T-cell (primary cell): ENCODE results near the gene PRR5. TPM values are rescaled to one million over a fixed set of nuclear protein-coding genes. Genes with fewer than 3 reads are reported as not detected.

Experiments
- ATAC-seq, 4 experiments: fragments of 200-7000 bp in 3 of 4; fragments of 150-1000 bp in 1 of 4; cut with Tn5 transposase; replicated peaks in 1 of 4; 1 replicate in 3 of 4; 2 replicates in 1 of 4; pipeline ENCODE4 v1.10.0; 2021; ENCODE audit warnings: moderate library complexity in 3 of 4, mild to moderate bottlenecking in 2 of 4, moderate number of reproducible peaks in 1 of 4
- CTCF ChIA-PET, 2 donors: fragments of 300-600 bp; sonication (Branson Sonifier 250); formaldehyde crosslinking; loops; one replicate each; lab custom pipeline; 2022; ENCODE audit warnings: antibody characterized with exemption in 2 of 2; lab: Charles Lee
- POLR2A ChIA-PET, 2 donors: fragments of 300-600 bp; sonication (Branson Sonifier 250); formaldehyde crosslinking; loops; one replicate each; lab custom pipeline; 2022; ENCODE audit warnings: antibody characterized with exemption in 2 of 2; lab: Charles Lee
- DNase-seq, 35 experiments: peaks; one replicate each; pipeline versions ENCODE4 v3.0.0 to v3.0.0-alpha.2; 2013 to 2023
- H3K27ac ChIP-seq: one replicate; pipeline ENCODE4 v1.5.1; 2013; ENCODE audit warnings: low read length
- H3K27me3 ChIP-seq, 2 experiments: replicated peaks in 1 of 2; 1 replicate in 1 of 2; 2 replicates in 1 of 2; pipeline versions ENCODE4 v1.6.1 to v1.7.0; 2013; ENCODE audit warnings: low read length in 1 of 2, mixed read lengths in 1 of 2; ENCODE audit not compliant: control insufficient read depth in 2 of 2, insufficient read depth in 2 of 2; ENCODE audit errors: extremely low read depth in 1 of 2
- H3K36me3 ChIP-seq, 2 donors: 1 replicate in 1 of 2; 2 replicates in 1 of 2; pipeline versions ENCODE4 v1.6.1 to v1.7.0; 2013; ENCODE audit warnings: low read length in 1 of 2; ENCODE audit not compliant: control insufficient read depth in 2 of 2, insufficient read depth in 1 of 2; ENCODE audit errors: extremely low read depth in 1 of 2
- H3K4me1 ChIP-seq, 2 experiments: 1 replicate in 1 of 2; 2 replicates in 1 of 2; pipeline versions ENCODE4 v1.6.1 to v1.7.0; 2013; ENCODE audit warnings: low read length in 2 of 2, mixed read lengths in 1 of 2; ENCODE audit not compliant: insufficient read depth in 2 of 2, control insufficient read depth in 1 of 2; ENCODE audit errors: extremely low read depth in 1 of 2
- H3K4me3 ChIP-seq, 2 donors: 1 replicate in 1 of 2; 2 replicates in 1 of 2; pipeline versions ENCODE4 v1.5.1 to v1.7.0; 2013; ENCODE audit warnings: mild to moderate bottlenecking in 2 of 2, low read length in 1 of 2, moderate library complexity in 1 of 2; ENCODE audit not compliant: control insufficient read depth in 1 of 2; ENCODE audit errors: extremely low read depth in 1 of 2
- H3K9me3 ChIP-seq: 2 replicates; pipeline ENCODE4 v1.7.0; 2013
- H3K27ac Mint-ChIP-seq, 2 donors: one replicate each; pipeline ENCODE4 v1.8.0; 2020 to 2021; ENCODE audit warnings: mild to moderate bottlenecking in 2 of 2, mixed read lengths in 2 of 2
- H3K27me3 Mint-ChIP-seq, 2 donors: one replicate each; pipeline ENCODE4 v1.8.0; 2021 to 2022; ENCODE audit warnings: mixed read lengths in 2 of 2
- H3K36me3 Mint-ChIP-seq: one replicate; pipeline ENCODE4 v1.8.0; 2021; ENCODE audit warnings: mixed read lengths
- H3K4me1 Mint-ChIP-seq, 3 donors: one replicate each; pipeline ENCODE4 v1.8.0; 2020 to 2022; ENCODE audit warnings: mixed read lengths in 3 of 3, mild to moderate bottlenecking in 1 of 3
- H3K4me3 Mint-ChIP-seq, 3 donors: one replicate each; pipeline ENCODE4 v1.8.0; 2020 to 2022; ENCODE audit warnings: mild to moderate bottlenecking in 3 of 3, mixed read lengths in 3 of 3, moderate library complexity in 3 of 3
- H3K9me3 Mint-ChIP-seq, 3 donors: one replicate each; pipeline ENCODE4 v1.8.0; 2020 to 2022; ENCODE audit warnings: mixed read lengths in 3 of 3
- WGBS: methylation state at CpG from one replicate; pipeline ENCODE4 v1.1.5; 2013; ENCODE audit warnings: missing lambda C conversion rate; ENCODE audit not compliant: insufficient coverage; 5-methylcytosine and 5-hydroxymethylcytosine counted together
- total RNA-seq, 35 experiments: library from RNA in 6 of 35; stranded (reverse) in 6 of 35; fragments of 120-200 nt in 1 of 35; gene quantifications; one replicate each; pipeline versions ENCODE4 v1.2.1 to v1.2.4 and lab custom pipeline; 2013 to 2026

Gene PRR5
- total RNA-seq, 5 donors from 2014 or later (not counting 1 experiment from before 2014, with no cell fraction given) = 37.0 to 64.0 (median 58.7) TPM

DNA sequence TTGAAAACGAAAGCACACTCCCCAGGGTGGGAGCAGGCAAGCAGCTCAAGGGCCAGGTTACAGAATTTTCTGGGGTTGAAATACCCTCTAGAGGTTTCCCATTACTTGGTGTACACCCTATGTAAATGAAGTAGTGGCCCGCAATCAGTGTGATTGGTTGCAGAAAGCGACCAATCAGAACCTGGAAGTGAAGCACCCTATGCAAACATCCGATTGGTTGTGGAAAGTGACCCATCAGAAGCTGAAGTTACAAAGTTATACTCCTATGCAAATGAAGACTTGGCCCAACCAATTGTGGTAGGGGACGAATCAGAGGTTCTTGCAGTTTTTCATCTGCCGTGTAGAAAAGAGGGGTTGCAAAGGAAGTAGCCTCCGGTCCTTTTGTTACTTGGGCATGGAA is 19.2 kb downstream of the PRR5 start:
- no peak overlapping the region for H3K4me3 ChIP-seq
- H3K36me3 Mint-ChIP-seq = peaks cover 11% of the 10 kb centered on the region
- WGBS = 73% methylated on average over 3 of the region's 7 CpGs
- no peak overlapping the region for H3K27ac Mint-ChIP-seq
- H3K4me3 Mint-ChIP-seq = no peak overlapping the region
- no peaks in the 10 kb centered on the region for H3K9me3 Mint-ChIP-seq
- no peak overlapping the region for H3K27ac ChIP-seq
- ChIA-PET POLR2A (no interaction called here), CTCF (no interaction called here)
- DNase-seq = no peak
- H3K4me1 Mint-ChIP-seq = peaks cover 5 to 10% (median 10%) of the 10 kb centered on the region in 3 donors
- peaks cover 3 to 51% of the 10 kb centered on the region in 2 donors for H3K36me3 ChIP-seq
- H3K27me3 Mint-ChIP-seq = no peaks in the 10 kb centered on the region
- H3K4me1 ChIP-seq = peaks cover 0 to 20% of the 10 kb centered on the region in 2 experiments
- no peaks in the 10 kb centered on the region for H3K9me3 ChIP-seq
- H3K27me3 ChIP-seq = no peaks in the 10 kb centered on the region
- ATAC-seq = no peak

DNA sequence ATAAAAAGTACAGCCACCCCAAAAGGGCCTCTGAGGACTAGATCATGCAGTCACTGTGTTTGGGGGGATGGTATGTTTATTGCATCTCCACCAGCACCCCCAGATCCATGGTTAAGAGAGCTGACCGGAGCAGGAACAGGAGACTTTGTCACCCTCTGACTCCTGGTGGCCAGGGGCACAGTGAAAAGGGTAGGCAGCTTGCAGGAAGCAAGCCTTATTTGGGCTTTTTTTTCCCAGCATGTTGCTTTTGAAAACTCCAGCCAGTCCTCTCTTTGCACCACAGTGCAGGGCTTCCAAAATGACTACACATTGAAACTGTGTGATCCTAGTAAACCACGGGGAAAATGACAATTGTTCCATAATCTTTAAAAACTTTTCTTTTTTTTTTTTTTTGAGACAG is 20.6 kb downstream of the PRR5 start:
- Mint-ChIP-seq H3K36me3 (peaks cover 11% of the 10 kb centered on the region), H3K27ac (no peak overlapping the region), H3K9me3 (no peaks in the 10 kb centered on the region), H3K27me3 (no peaks in the 10 kb centered on the region), H3K4me1 (peaks cover 5 to 10% (median 7%) of the 10 kb centered on the region in 3 donors), H3K4me3 (no peak overlapping the region)
- Histone ChIP-seq H3K27ac (no peak overlapping the region), H3K4me1 (peaks cover 0 to 22% of the 10 kb centered on the region in 2 experiments), H3K9me3 (no peaks in the 10 kb centered on the region), H3K4me3 (no peak overlapping the region), H3K36me3 (peaks cover 0 to 60% of the 10 kb centered on the region in 2 donors), H3K27me3 (no peaks in the 10 kb centered on the region)
- WGBS = 80% methylated on average over 1 of the region's 2 CpGs
- ATAC-seq = no peak
- ChIA-PET CTCF (no interaction called here), POLR2A (interaction anchor here in 1 of 2 donors (0.7 kb wide), 1 partner anchor 1037 kb away, joined by 3 read pairs; no protein-coding TSS in a partner anchor)
- no peak for DNase-seq

DNA sequence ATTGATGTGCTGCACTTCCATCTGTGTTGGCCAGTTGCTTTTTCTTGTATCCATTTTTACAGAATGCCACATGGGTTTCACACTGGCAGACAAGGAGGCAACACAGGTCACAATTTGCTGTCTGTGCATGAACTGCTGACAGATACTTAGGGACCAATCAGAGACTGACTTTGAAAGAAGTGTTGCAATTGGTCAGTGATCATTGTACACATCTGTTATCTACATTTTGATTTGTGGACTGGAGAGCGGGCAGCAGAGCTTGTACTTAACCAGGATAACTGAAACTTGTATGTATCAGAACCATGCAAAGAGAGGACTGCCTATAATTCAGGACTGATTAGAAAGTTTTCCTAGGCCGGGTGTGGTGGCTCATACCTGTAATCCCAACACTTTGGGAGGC is 21.8 kb downstream of the PRR5 start:
- Histone ChIP-seq H3K4me3 (no peak overlapping the region), H3K9me3 (no peaks in the 10 kb centered on the region), H3K4me1 (peaks cover 0 to 28% of the 10 kb centered on the region in 2 experiments), H3K36me3 (peaks cover 0 to 65% of the 10 kb centered on the region in 2 donors), H3K27ac (no peak overlapping the region), H3K27me3 (no peaks in the 10 kb centered on the region)
- peaks cover 11% of the 10 kb centered on the region for H3K36me3 Mint-ChIP-seq
- no peak for ATAC-seq
- ChIA-PET POLR2A (no interaction called here), CTCF (no interaction called here)
- H3K27me3 Mint-ChIP-seq = no peaks in the 10 kb centered on the region
- WGBS = 93% methylated on average over 2 of the region's 2 CpGs
- no peak for DNase-seq
- no peak overlapping the region for H3K4me3 Mint-ChIP-seq
- H3K4me1 Mint-ChIP-seq = peaks cover 1 to 6% (median 2%) of the 10 kb centered on the region in 3 donors
- H3K27ac Mint-ChIP-seq = no peak overlapping the region
- no peaks in the 10 kb centered on the region for H3K9me3 Mint-ChIP-seq

DNA sequence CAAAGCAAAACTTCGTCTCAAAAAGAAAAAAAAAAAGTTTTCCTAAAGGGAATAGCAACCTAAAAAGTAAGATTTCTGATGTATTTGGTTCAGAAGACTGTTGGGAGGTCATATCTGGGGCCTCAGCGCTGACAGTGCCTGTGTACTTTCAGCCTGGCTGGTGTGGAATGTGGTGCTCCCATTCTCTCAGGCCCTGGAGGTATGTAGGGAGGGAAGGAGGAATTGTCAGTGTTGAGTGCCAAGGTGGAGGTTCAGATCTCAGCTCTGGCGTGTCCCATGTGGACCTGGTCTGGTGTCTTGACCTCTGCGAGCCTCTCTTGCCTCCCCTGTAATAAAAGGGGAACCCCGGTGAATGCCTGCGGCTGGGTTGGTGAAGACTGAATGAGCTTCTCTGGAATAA is 22.4 kb downstream of the PRR5 start:
- Histone ChIP-seq H3K27ac (no peak overlapping the region), H3K36me3 (peaks cover 0 to 63% of the 10 kb centered on the region in 2 donors), H3K9me3 (no peaks in the 10 kb centered on the region), H3K4me3 (no peak overlapping the region), H3K4me1 (peaks cover 0 to 33% of the 10 kb centered on the region in 2 experiments), H3K27me3 (no peaks in the 10 kb centered on the region)
- no peak overlapping the region for H3K27ac Mint-ChIP-seq
- peaks cover 11% of the 10 kb centered on the region for H3K36me3 Mint-ChIP-seq
- DNase-seq (no peak), ATAC-seq (no peak)
- no peaks in the 10 kb centered on the region for H3K27me3 Mint-ChIP-seq
- POLR2A ChIA-PET = no interaction called here
- WGBS = 97% methylated on average over 4 of the region's 6 CpGs
- peaks cover 3 to 4% (median 4%) of the 10 kb centered on the region in 3 donors for H3K4me1 Mint-ChIP-seq
- CTCF ChIA-PET = no interaction called here
- no peak overlapping the region for H3K4me3 Mint-ChIP-seq
- H3K9me3 Mint-ChIP-seq = no peaks in the 10 kb centered on the region

DNA sequence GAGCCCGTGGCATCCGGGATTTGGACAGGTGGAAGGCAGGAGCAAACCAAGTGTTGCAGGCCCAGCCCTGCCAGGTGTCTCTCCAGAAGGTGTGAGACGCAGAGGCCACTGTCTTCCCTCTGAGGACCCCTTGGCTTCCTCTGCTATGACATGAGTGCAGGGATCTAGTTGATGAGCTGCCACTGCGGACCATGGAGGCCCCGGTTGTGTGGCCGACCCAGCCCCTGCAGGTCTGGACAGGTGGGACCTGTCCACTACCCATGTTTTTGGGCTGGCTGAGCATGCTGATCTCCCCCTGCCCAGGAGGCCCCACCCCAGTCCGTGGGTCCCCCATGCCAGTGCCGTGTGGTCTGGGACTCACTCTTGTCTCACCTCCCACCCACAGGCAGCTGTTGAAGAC is 22.9 kb downstream of the PRR5 start:
- H3K9me3 Mint-ChIP-seq = no peaks in the 10 kb centered on the region
- POLR2A ChIA-PET = no interaction called here
- peaks cover 0 to 62% of the 10 kb centered on the region in 2 donors for H3K36me3 ChIP-seq

DNA sequence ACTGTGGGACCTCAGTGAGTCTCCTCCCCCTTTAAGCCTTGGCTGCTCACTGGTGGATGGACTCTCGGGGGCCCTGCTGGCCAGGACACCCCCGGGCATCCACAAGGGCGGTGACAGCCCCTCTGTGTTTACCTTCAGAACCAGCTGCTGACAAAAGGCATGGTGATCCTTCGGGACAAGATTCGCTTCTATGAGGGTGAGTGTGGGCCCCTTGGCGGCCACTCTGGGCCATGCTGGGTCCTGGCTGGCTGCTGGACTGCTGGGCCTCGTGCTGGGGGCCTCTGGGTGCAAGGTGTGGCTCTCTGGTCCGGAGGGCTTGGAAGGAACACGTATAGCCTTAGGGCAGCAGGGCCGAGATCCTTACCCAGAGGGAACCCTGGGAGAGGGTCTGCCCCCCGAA is 24.4 kb downstream of the PRR5 start:
- no peak for DNase-seq
- Histone ChIP-seq H3K36me3 (peaks cover 0 to 58% of the 10 kb centered on the region in 2 donors), H3K9me3 (no peaks in the 10 kb centered on the region), H3K27ac (no peak overlapping the region), H3K4me3 (no peak overlapping the region), H3K4me1 (peaks cover 0 to 28% of the 10 kb centered on the region in 2 experiments), H3K27me3 (no peaks in the 10 kb centered on the region)
- no peak for ATAC-seq
- Mint-ChIP-seq H3K4me1 (peaks cover 0 to 5% (median 4%) of the 10 kb centered on the region in 3 donors), H3K4me3 (no peak overlapping the region), H3K27ac (no peak overlapping the region), H3K9me3 (no peaks in the 10 kb centered on the region), H3K27me3 (no peaks in the 10 kb centered on the region), H3K36me3 (peaks cover 14% of the 10 kb centered on the region)
- POLR2A ChIA-PET = no interaction called here
- WGBS = 91% methylated on average over 10 of the region's 11 CpGs
- CTCF ChIA-PET = no interaction called here

More for the DNA sequence above, 22.9 kb downstream of the PRR5 start:
- Mint-ChIP-seq H3K4me3 (no peak overlapping the region), H3K36me3 (peaks cover 11% of the 10 kb centered on the region), H3K4me1 (peaks cover 4 to 5% (median 4%) of the 10 kb centered on the region in 3 donors), H3K27me3 (no peaks in the 10 kb centered on the region), H3K27ac (no peak overlapping the region)
- ATAC-seq (no peak), DNase-seq (no peak)
- WGBS = 82% methylated on average over 8 of the region's 8 CpGs
- CTCF ChIA-PET = no interaction called here
- Histone ChIP-seq H3K9me3 (no peaks in the 10 kb centered on the region), H3K4me3 (no peak overlapping the region), H3K27ac (no peak overlapping the region), H3K27me3 (no peaks in the 10 kb centered on the region), H3K4me1 (peaks cover 0 to 33% of the 10 kb centered on the region in 2 experiments)
